Hepatocyte (in vitro differentiated cells): ENCODE measurements around the gene RHOA. TPM values are rescaled to one million over a fixed set of nuclear protein-coding genes. Genes with fewer than 3 reads are reported as not detected.

Experiments
- DNase-seq: peaks from one replicate; pipeline ENCODE4 v3.0.0-alpha.2; 2016; ENCODE audit warnings: low spot score
- H2AFZ ChIP-seq: fragments of 200-600 bp; sonication (generic); 2 replicates; pipeline ENCODE4 v1.6.0; 2016; ENCODE audit warnings: antibody characterized with exemption, mild to moderate bottlenecking
- H3K27ac ChIP-seq: fragments of 200-600 bp; sonication (generic); 2 replicates; pipeline ENCODE4 v1.5.1; 2016; ENCODE audit warnings: mild to moderate bottlenecking
- H3K27me3 ChIP-seq: fragments of 200-600 bp; sonication (generic); 2 replicates; pipeline ENCODE4 v1.6.1; 2016
- H3K36me3 ChIP-seq: fragments of 200-600 bp; sonication (generic); replicated peaks from 2 replicates; pipeline ENCODE4 v1.5.1; 2016; ENCODE audit warnings: low read depth; ENCODE audit not compliant: insufficient read depth
- H3K4me1 ChIP-seq: fragments of 200-600 bp; sonication (generic); 2 replicates; pipeline ENCODE4 v1.5.1; 2016; ENCODE audit warnings: mild to moderate bottlenecking, moderate library complexity; ENCODE audit not compliant: insufficient read depth
- H3K4me2 ChIP-seq: fragments of 200-600 bp; sonication (generic); 2 replicates; pipeline ENCODE4 v1.6.0; 2016
- H3K4me3 ChIP-seq: fragments of 200-600 bp; sonication (generic); 2 replicates; pipeline ENCODE4 v1.5.1; 2016; ENCODE audit warnings: mild to moderate bottlenecking
- H3K79me2 ChIP-seq: fragments of 200-600 bp; sonication (generic); 2 replicates; pipeline ENCODE4 v1.6.0; 2017; ENCODE audit warnings: mild to moderate bottlenecking
- H3K9me2 ChIP-seq: fragments of 200-600 bp; sonication (generic); replicated peaks from 2 replicates; pipeline ENCODE4 v1.6.0; 2017; ENCODE audit warnings: mild to moderate bottlenecking; ENCODE audit not compliant: insufficient read depth
- H3K9me3 ChIP-seq: fragments of 200-600 bp; sonication (generic); 2 replicates; pipeline ENCODE4 v1.5.1; 2016; ENCODE audit warnings: low read depth, mild to moderate bottlenecking
- H4K20me1 ChIP-seq: fragments of 200-600 bp; sonication (generic); 2 replicates; pipeline ENCODE4 v1.6.0; 2016; ENCODE audit warnings: mild to moderate bottlenecking; ENCODE audit not compliant: insufficient read depth, poor library complexity, severe bottlenecking
- EZH2 ChIP-seq: fragments of 200-600 bp; sonication (generic); IDR thresholded peaks from 2 replicates; pipeline ENCODE4 v1.6.1; 2016; ENCODE audit warnings: antibody characterized with exemption, mild to moderate bottlenecking, borderline replicate concordance
- EZH2phosphoT487 ChIP-seq: fragments of 200-600 bp; sonication (generic); IDR thresholded peaks from one replicate; pipeline ENCODE4 v1.6.1; 2018; ENCODE audit warnings: antibody characterized with exemption, mild to moderate bottlenecking, low read depth, moderate library complexity; ENCODE audit not compliant: unreplicated experiment, severe bottlenecking
- WGBS: methylation state at CpG from one replicate; pipeline ENCODE4 v1.1.6; 2016; ENCODE audit warnings: low lambda C conversion rate; ENCODE audit errors: missing lambda C conversion rate; 5-methylcytosine and 5-hydroxymethylcytosine counted together
- polyA plus RNA-seq: library from polyadenylated mRNA; unstranded; fragments of >200 nt; fragmentation: Nextera tagmentation; extraction: Ambion mirVana; gene quantifications from 2 replicates; pipeline ENCODE4 v1.2.1, GENCODE V29; 2016
- total RNA-seq: library from RNA; depleted of rRNA; stranded (reverse); fragments of >200 nt; gene quantifications from 2 replicates; pipeline ENCODE4 v1.2.3, GENCODE V29; 2014
- TF ChIP-seq, protein P1 (sequence below): fragments of 200-600 bp; sonication (generic); IDR thresholded peaks from 2 replicates; pipeline ENCODE4 v1.5.1; 2016; ENCODE audit warnings: antibody characterized with exemption, mild to moderate bottlenecking; ENCODE audit not compliant: poor library complexity

RHOA gene
- total and polyA plus RNA-seq, 2 experiments from 2014 or later = 392 to 434 TPM

GRCh38 chr3:49421890-49422378 is 10.2 kb upstream of the RHOA start:
- Histone ChIP-seq H3K9me3 (no peaks in the 10 kb centered on the region), H2AFZ (peak overlapping the region; percentile 16), H3K27me3 (no peaks in the 10 kb centered on the region), H3K4me1 (peaks cover 17% of the 10 kb centered on the region), H3K79me2 (peaks cover 7% of the 10 kb centered on the region), H3K4me2 (peak overlapping the region; percentile 83), H3K27ac (peak overlapping the region; percentile 72), H3K9me2 (no peaks in the 10 kb centered on the region), H3K36me3 (no peaks in the 10 kb centered on the region), H4K20me1 (no peaks in the 10 kb centered on the region), H3K4me3 (peak overlapping the region; percentile 34)
- DNase-seq = no peak
- no peak for TF ChIP-seq EZH2
- TF ChIP-seq, protein P1, sequence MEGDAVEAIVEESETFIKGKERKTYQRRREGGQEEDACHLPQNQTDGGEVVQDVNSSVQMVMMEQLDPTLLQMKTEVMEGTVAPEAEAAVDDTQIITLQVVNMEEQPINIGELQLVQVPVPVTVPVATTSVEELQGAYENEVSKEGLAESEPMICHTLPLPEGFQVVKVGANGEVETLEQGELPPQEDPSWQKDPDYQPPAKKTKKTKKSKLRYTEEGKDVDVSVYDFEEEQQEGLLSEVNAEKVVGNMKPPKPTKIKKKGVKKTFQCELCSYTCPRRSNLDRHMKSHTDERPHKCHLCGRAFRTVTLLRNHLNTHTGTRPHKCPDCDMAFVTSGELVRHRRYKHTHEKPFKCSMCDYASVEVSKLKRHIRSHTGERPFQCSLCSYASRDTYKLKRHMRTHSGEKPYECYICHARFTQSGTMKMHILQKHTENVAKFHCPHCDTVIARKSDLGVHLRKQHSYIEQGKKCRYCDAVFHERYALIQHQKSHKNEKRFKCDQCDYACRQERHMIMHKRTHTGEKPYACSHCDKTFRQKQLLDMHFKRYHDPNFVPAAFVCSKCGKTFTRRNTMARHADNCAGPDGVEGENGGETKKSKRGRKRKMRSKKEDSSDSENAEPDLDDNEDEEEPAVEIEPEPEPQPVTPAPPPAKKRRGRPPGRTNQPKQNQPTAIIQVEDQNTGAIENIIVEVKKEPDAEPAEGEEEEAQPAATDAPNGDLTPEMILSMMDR = no peak
- TF ChIP-seq EZH2phosphoT487 = no peak
- WGBS = 32% methylated on average over 12 of the region's 14 CpGs

DNA sequence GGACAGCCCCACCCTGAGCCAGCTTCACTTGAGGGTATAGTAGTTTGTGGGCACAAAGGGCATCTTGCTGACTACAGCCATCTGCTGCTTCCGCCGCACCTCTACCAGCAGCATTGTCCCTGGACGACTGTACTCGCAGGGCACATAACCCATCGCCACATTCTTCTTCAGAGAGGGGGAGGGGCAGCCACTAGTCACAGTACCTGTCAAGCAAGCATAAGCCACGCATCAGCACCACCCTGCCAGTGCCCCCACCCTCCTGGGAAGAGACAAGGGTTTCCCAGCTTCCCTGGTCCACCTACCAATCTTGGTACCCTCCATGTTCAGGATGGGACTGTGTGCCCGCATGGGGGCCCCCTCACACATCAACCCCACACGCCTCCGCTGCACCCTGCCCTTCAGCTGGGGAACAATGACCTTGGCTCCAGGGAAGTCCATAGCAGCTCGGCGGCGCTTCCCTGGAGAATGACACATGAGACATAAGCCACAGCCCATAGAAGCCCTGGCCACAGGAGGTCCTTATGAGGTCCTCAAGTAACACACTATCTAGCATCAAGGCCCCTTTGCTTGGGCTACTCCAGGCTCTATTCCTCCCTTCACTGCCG is 5.8 kb upstream of the RHOA start:
- Histone ChIP-seq H2AFZ (no peak overlapping the region), H3K36me3 (no peaks in the 10 kb centered on the region), H3K27ac (no peak overlapping the region), H4K20me1 (no peaks in the 10 kb centered on the region), H3K79me2 (peaks cover 25% of the 10 kb centered on the region), H3K9me2 (no peaks in the 10 kb centered on the region), H3K4me2 (no peak overlapping the region), H3K4me3 (no peak overlapping the region), H3K9me3 (no peaks in the 10 kb centered on the region), H3K4me1 (peaks cover 18% of the 10 kb centered on the region), H3K27me3 (no peaks in the 10 kb centered on the region)
- WGBS = 91% methylated on average over 13 of the region's 13 CpGs
- TF ChIP-seq EZH2phosphoT487 (no peak), EZH2 (no peak)
- DNase-seq = no peak

GRCh38 chr3:49416867-49417266 is 5.1 kb upstream of the RHOA start:
- Histone ChIP-seq H4K20me1 (no peaks in the 10 kb centered on the region), H3K4me3 (no peak overlapping the region), H3K27me3 (no peaks in the 10 kb centered on the region), H3K9me3 (no peaks in the 10 kb centered on the region), H3K9me2 (no peaks in the 10 kb centered on the region), H3K27ac (no peak overlapping the region), H2AFZ (no peak overlapping the region), H3K36me3 (no peaks in the 10 kb centered on the region), H3K4me2 (no peak overlapping the region), H3K4me1 (peaks cover 13% of the 10 kb centered on the region), H3K79me2 (peaks cover 27% of the 10 kb centered on the region)
- TF ChIP-seq EZH2phosphoT487 (no peak), EZH2 (no peak)
- TF ChIP-seq, protein P1 = no peak
- no peak for DNase-seq
- WGBS = 96% methylated on average over 2 of the region's 2 CpGs

DNA sequence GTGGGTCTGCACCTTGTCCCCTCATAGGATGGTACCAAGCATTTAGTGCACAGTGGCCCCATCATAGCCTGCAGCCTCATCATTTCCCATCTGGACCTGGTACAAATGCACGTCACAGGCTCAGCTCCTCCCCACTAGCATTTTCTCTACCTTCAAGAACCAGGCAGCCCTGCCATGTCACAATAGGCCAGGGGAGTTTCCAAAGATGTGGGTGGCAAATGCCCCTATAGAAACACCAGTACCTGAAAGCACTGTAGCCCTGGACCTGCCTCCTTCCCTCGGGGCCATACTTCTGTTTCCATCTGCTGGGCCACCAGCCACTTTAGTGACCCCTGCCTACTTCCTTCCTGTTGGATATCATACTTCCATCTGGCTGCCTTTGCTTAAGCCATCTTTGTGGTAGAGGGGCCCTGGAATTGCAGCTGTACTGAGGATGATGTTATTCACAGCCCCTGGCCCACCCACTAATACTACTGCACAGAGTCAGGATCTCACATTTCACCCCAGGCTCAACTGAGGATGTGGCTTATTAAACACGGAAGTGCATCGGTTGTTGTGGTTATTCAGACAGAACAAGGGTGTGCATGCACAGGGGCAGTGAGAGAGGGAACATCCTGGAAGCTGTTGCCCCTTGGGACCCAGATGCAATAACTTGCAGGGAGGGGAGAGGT is 4.3 kb upstream of the RHOA start:
- H3K4me2 ChIP-seq = no peak overlapping the region
- H3K36me3 ChIP-seq = no peaks in the 10 kb centered on the region
- WGBS = 89% methylated on average over 4 of the region's 4 CpGs
- H3K4me3 ChIP-seq = no peak overlapping the region
- DNase-seq = no peak
- no peaks in the 10 kb centered on the region for H3K27me3 ChIP-seq
- H3K27ac ChIP-seq = no peak overlapping the region
- H4K20me1 ChIP-seq = peaks cover 1% of the 10 kb centered on the region
- peaks cover 26% of the 10 kb centered on the region for H3K79me2 ChIP-seq
- peaks cover 8% of the 10 kb centered on the region for H3K4me1 ChIP-seq
- TF ChIP-seq EZH2phosphoT487 (no peak), EZH2 (no peak)
- TF ChIP-seq, protein P1 = no peak
- no peaks in the 10 kb centered on the region for H3K9me3 ChIP-seq
- H3K9me2 ChIP-seq = no peaks in the 10 kb centered on the region
- no peak overlapping the region for H2AFZ ChIP-seq
